HEK293 (cell line): ENCODE data around the gene ATP13A3.

ENCODE experiments used
- GFI1B ChIP-seq: fragments of 450-650 bp; formaldehyde crosslinking; IDR thresholded peaks from 2 replicates; pipeline ENCODE4 v1.5.1; 2016; ENCODE audit warnings: missing biosample characterization, missing genetic modification characterization
- KLF1 ChIP-seq: fragments of 450-650 bp; formaldehyde crosslinking; IDR thresholded peaks from 2 replicates; pipeline ENCODE4 v1.5.1; 2016; ENCODE audit warnings: missing biosample characterization, missing genetic modification characterization
- ZNF138 ChIP-seq: fragments of 450-650 bp; formaldehyde crosslinking; IDR thresholded peaks from 2 replicates; pipeline ENCODE4 v1.5.1; 2016; ENCODE audit warnings: missing biosample characterization, missing genetic modification characterization, borderline replicate concordance
- ZNF175 ChIP-seq: fragments of 450-650 bp; formaldehyde crosslinking; IDR thresholded peaks from 2 replicates; pipeline ENCODE4 v1.5.1; 2016; ENCODE audit warnings: missing biosample characterization, missing genetic modification characterization
- ZNF341 ChIP-seq: fragments of 450-650 bp; formaldehyde crosslinking; IDR thresholded peaks from 2 replicates; pipeline ENCODE4; 2016; ENCODE audit warnings: low read depth, missing biosample characterization, missing genetic modification characterization
- ZNF629 ChIP-seq: fragments of 450-650 bp; formaldehyde crosslinking; IDR thresholded peaks from 2 replicates; pipeline ENCODE4 v1.5.1; 2017; ENCODE audit warnings: missing biosample characterization, missing genetic modification characterization
- ZNF791 ChIP-seq: fragments of 450-650 bp; formaldehyde crosslinking; IDR thresholded peaks from 2 replicates; pipeline ENCODE4 v1.5.1; 2016; ENCODE audit warnings: missing biosample characterization, missing genetic modification characterization
- ZNF843 ChIP-seq: fragments of 450-650 bp; formaldehyde crosslinking; IDR thresholded peaks from 2 replicates; pipeline ENCODE4 v1.5.1; 2016; ENCODE audit warnings: missing biosample characterization, missing genetic modification characterization
- TF ChIP-seq, protein P1 (sequence below): fragments of 450-650 bp; formaldehyde crosslinking; IDR thresholded peaks from 2 replicates; pipeline ENCODE4 v1.5.1; 2016; ENCODE audit warnings: missing biosample characterization, missing genetic modification characterization
- TF ChIP-seq, protein P2 (sequence below): fragments of 450-650 bp; formaldehyde crosslinking; IDR thresholded peaks from 2 replicates; pipeline ENCODE4 v1.5.1; 2016; ENCODE audit warnings: missing biosample characterization, missing genetic modification characterization
- TF ChIP-seq, protein P3 (sequence below): fragments of 450-650 bp; IDR thresholded peaks from 2 replicates; pipeline ENCODE4 v1.5.1; 2018; ENCODE audit warnings: missing biosample characterization, missing genetic modification characterization
- TF ChIP-seq, protein P4 (sequence below): fragments of 450-650 bp; formaldehyde crosslinking; IDR thresholded peaks from 2 replicates; pipeline ENCODE4 v1.5.1; 2016; ENCODE audit warnings: missing biosample characterization, missing genetic modification characterization

GRCh38 chr3:194384156-194384555 lies 102.6 kb downstream of the ATP13A3 start:
- TF ChIP-seq, protein P1, sequence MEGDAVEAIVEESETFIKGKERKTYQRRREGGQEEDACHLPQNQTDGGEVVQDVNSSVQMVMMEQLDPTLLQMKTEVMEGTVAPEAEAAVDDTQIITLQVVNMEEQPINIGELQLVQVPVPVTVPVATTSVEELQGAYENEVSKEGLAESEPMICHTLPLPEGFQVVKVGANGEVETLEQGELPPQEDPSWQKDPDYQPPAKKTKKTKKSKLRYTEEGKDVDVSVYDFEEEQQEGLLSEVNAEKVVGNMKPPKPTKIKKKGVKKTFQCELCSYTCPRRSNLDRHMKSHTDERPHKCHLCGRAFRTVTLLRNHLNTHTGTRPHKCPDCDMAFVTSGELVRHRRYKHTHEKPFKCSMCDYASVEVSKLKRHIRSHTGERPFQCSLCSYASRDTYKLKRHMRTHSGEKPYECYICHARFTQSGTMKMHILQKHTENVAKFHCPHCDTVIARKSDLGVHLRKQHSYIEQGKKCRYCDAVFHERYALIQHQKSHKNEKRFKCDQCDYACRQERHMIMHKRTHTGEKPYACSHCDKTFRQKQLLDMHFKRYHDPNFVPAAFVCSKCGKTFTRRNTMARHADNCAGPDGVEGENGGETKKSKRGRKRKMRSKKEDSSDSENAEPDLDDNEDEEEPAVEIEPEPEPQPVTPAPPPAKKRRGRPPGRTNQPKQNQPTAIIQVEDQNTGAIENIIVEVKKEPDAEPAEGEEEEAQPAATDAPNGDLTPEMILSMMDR, result no peak
- TF ChIP-seq ZNF138 (tag by site-specific recombination), result no peak
- TF ChIP-seq, protein P2, sequence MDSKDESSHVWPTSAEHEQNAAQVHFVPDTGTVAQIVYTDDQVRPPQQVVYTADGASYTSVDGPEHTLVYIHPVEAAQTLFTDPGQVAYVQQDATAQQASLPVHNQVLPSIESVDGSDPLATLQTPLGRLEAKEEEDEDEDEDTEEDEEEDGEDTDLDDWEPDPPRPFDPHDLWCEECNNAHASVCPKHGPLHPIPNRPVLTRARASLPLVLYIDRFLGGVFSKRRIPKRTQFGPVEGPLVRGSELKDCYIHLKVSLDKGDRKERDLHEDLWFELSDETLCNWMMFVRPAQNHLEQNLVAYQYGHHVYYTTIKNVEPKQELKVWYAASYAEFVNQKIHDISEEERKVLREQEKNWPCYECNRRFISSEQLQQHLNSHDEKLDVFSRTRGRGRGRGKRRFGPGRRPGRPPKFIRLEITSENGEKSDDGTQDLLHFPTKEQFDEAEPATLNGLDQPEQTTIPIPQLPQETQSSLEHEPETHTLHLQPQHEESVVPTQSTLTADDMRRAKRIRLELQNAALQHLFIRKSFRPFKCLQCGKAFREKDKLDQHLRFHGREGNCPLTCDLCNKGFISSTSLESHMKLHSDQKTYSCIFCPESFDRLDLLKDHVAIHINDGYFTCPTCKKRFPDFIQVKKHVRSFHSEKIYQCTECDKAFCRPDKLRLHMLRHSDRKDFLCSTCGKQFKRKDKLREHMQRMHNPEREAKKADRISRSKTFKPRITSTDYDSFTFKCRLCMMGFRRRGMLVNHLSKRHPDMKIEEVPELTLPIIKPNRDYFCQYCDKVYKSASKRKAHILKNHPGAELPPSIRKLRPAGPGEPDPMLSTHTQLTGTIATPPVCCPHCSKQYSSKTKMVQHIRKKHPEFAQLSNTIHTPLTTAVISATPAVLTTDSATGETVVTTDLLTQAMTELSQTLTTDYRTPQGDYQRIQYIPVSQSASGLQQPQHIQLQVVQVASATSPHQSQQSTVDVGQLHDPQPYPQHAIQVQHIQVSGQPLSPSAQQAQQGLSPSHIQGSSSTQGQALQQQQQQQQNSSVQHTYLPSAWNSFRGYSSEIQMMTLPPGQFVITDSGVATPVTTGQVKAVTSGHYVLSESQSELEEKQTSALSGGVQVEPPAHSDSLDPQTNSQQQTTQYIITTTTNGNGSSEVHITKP (tag by site-specific recombination), result no peak
- TF ChIP-seq, protein P3, sequence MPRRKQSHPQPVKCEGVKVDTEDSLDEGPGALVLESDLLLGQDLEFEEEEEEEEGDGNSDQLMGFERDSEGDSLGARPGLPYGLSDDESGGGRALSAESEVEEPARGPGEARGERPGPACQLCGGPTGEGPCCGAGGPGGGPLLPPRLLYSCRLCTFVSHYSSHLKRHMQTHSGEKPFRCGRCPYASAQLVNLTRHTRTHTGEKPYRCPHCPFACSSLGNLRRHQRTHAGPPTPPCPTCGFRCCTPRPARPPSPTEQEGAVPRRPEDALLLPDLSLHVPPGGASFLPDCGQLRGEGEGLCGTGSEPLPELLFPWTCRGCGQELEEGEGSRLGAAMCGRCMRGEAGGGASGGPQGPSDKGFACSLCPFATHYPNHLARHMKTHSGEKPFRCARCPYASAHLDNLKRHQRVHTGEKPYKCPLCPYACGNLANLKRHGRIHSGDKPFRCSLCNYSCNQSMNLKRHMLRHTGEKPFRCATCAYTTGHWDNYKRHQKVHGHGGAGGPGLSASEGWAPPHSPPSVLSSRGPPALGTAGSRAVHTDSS (tag by site-specific recombination), result no peak
- no peak for TF ChIP-seq GFI1B (tag by site-specific recombination)
- no peak for TF ChIP-seq ZNF843 (tag by site-specific recombination)
- TF ChIP-seq ZNF175 (tag by site-specific recombination), result no peak
- TF ChIP-seq, protein P4, sequence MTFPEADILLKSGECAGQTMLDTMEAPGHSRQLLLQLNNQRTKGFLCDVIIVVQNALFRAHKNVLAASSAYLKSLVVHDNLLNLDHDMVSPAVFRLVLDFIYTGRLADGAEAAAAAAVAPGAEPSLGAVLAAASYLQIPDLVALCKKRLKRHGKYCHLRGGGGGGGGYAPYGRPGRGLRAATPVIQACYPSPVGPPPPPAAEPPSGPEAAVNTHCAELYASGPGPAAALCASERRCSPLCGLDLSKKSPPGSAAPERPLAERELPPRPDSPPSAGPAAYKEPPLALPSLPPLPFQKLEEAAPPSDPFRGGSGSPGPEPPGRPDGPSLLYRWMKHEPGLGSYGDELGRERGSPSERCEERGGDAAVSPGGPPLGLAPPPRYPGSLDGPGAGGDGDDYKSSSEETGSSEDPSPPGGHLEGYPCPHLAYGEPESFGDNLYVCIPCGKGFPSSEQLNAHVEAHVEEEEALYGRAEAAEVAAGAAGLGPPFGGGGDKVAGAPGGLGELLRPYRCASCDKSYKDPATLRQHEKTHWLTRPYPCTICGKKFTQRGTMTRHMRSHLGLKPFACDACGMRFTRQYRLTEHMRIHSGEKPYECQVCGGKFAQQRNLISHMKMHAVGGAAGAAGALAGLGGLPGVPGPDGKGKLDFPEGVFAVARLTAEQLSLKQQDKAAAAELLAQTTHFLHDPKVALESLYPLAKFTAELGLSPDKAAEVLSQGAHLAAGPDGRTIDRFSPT, result no peak
- no peak for TF ChIP-seq ZNF791 (tag by site-specific recombination)
- no peak for TF ChIP-seq ZNF629 (tag by site-specific recombination)
- TF ChIP-seq KLF1 (tag by site-specific recombination), result no peak
- TF ChIP-seq ZNF341 (tag by site-specific recombination), result no peak
